Activated CD8-positive, alpha-beta memory T cell treated with anti-CD3 and anti-CD28 coated beads, Interleukin-2, amount 50 U/mL, for 48 hours (primary cell): ENCODE measurements around the gene PRDM16.
A peak's percentile ranks its signal among the peaks of the same experiment; 100 is the strongest.
"Not testable (repeated sequence)": the region's sequence is repeated elsewhere in the genome, so short reads cannot be mapped to it uniquely, and the experiment has no call there.

Experiments
- DNase-seq: peaks from one replicate; pipeline ENCODE4 v3.0.0-alpha.2; 2020

PRDM16 gene

GRCh38 chr1:3272321-3273045, 203.5 kb downstream of the PRDM16 start:
- DNase-seq = no peak

GRCh38 chr1:3273447-3273846, 204.4 kb downstream of the PRDM16 start:
- DNase-seq = no peak

- no peak for DNase-seq
Measured at GRCh38 chr1:3274972-3275371, 206.0 kb downstream of the PRDM16 start.

- no peak for DNase-seq
Measured at GRCh38 chr1:3275471-3276340, 206.7 kb downstream of the PRDM16 start.

GRCh38 chr1:3276341-3276800, 207.4 kb downstream of the PRDM16 start:
- no peak for DNase-seq

- no peak for DNase-seq
Measured at GRCh38 chr1:3277011-3277471, 208.0 kb downstream of the PRDM16 start.

- no peak for DNase-seq
Measured at GRCh38 chr1:3277623-3278022, 208.6 kb downstream of the PRDM16 start.

GRCh38 chr1:3278416-3279181, 209.6 kb downstream of the PRDM16 start:
- DNase-seq = no peak

- DNase-seq = no peak
Measured at GRCh38 chr1:3279182-3279470, 210.1 kb downstream of the PRDM16 start.

- no peak for DNase-seq
Measured at GRCh38 chr1:3281735-3282134, 212.7 kb downstream of the PRDM16 start.

- DNase-seq = no peak
Measured at GRCh38 chr1:3282186-3282585, 213.2 kb downstream of the PRDM16 start.

GRCh38 chr1:3282656-3283430, 213.8 kb downstream of the PRDM16 start:
- DNase-seq = no peak

GRCh38 chr1:3283849-3284248, 214.8 kb downstream of the PRDM16 start:
- peak; percentile 57 for DNase-seq

- no peak for DNase-seq
Measured at GRCh38 chr1:3284691-3285090, 215.7 kb downstream of the PRDM16 start.

- no peak for DNase-seq
Measured at GRCh38 chr1:3285106-3285740, 216.2 kb downstream of the PRDM16 start.

GRCh38 chr1:3287095-3287494, 218.1 kb downstream of the PRDM16 start:
- not testable (repeated sequence) for DNase-seq

GRCh38 chr1:3287656-3288160, 218.7 kb downstream of the PRDM16 start:
- DNase-seq = no peak

GRCh38 chr1:3289502-3289901, 220.5 kb downstream of the PRDM16 start:
- no peak for DNase-seq

- no peak for DNase-seq
Measured at GRCh38 chr1:3290438-3290837, 221.4 kb downstream of the PRDM16 start.

- no peak for DNase-seq
Measured at GRCh38 chr1:3290915-3291314, 221.9 kb downstream of the PRDM16 start.

- no peak for DNase-seq
Measured at GRCh38 chr1:3292051-3292722, 223.2 kb downstream of the PRDM16 start.
